HG03378 (cell line): Measurements from ENCODE around the gene SCAPER.

Experiments
- ATAC-seq: cut with Tn5 transposase; IDR thresholded peaks from one replicate; pipeline ENCODE4 v1.9.1; 2021; ENCODE audit warnings: mild to moderate bottlenecking, moderate library complexity; ENCODE audit not compliant: unreplicated experiment

SCAPER gene

DNA sequence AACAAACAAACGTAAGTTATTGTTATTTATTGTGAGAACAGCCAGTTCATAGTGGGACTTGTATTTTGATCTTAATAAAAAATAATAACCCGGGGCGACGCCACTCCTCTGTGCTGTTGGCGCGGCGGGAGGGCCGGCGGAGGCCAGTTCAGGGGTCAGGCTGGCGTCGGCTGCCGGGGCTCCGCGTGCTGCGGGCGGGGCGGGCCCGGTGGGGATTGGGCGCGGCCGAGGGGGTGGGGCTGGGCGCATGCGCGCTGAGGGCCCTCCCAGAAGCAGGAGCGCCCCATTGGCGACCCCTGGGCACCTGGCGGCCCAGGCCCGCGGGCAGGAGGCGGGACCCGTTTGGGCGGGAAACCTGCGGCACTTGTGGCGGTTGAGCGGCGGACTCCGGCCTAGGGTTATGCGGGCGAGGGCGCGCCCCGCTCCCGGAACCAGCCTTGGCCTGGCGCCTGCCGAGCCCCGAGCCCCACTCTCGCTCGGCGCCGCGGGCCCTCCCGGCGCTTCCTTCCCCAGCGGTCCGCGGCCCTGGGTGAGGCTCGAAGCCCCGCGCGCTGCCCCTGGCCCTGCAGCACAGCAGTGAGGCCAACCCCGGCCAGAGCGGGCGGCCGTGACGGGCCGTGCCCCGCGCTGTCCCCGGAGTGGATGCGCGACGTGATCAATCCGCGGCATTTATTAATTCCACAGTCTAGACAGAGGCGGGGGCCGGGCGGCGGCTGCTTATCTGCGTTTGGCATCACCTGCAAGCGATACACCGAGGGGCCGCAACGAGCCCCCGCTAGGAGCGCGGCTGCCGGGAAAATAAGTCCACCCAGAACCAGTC is 562.5 kb downstream of the SCAPER start:
- ATAC-seq, result no peak

DNA sequence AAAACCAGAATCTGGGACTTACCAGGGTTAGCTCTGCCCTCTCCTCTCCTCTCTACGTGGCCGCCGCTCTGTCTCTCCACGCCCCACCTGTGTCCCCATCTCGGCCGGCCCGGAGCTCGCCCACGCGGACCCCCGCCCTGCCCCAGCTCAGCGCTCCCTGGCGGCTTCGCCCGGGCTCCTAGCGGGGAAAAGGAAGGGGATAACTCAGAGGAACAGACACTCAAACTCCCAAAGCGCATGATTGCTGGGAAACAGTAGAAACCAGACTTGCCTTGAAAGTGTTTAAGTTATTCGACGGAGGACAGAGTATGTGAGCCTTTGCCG is 563.1 kb downstream of the SCAPER start:
- ATAC-seq, result no peak

DNA sequence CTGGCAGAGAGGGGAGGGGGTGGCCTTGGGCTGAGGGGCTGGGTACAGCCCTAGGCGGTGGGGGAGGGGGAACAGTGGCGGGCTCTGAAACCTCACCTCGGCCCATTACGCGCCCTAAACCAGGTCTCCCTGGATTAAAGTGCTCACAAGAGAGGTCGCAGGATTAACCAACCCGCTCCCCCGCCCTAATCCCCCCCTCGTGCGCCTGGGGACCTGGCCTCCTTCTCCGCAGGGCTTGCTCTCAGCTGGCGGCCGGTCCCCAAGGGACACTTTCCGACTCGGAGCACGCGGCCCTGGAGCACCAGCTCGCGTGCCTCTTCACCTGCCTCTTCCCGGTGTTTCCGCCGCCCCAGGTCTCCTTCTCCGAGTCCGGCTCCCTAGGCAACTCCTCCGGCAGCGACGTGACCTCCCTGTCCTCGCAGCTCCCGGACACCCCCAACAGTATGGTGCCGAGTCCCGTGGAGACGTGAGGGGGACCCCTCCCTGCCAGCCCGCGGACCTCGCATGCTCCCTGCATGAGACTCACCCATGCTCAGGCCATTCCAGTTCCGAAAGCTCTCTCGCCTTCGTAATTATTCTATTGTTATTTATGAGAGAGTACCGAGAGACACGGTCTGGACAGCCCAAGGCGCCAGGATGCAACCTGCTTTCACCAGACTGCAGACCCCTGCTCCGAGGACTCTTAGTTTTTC is 563.6 kb downstream of the SCAPER start:
- no peak for ATAC-seq

DNA sequence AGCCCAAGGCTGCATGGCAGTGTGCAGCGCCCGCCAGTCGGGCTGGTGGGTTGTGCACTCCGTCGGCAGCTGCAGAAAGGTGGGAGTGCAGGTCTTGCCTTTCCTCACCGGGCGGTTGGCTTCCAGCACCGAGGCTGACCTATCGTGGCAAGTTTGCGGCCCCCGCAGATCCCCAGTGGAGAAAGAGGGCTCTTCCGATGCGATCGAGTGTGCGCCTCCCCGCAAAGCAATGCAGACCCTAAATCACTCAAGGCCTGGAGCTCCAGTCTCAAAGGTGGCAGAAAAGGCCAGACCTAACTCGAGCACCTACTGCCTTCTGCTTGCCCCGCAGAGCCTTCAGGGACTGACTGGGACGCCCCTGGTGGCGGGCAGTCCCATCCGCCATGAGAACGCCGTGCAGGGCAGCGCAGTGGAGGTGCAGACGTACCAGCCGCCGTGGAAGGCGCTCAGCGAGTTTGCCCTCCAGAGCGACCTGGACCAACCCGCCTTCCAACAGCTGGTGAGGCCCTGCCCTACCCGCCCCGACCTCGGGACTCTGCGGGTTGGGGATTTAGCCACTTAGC is 564.3 kb downstream of the SCAPER start:
- ATAC-seq, result no peak

DNA sequence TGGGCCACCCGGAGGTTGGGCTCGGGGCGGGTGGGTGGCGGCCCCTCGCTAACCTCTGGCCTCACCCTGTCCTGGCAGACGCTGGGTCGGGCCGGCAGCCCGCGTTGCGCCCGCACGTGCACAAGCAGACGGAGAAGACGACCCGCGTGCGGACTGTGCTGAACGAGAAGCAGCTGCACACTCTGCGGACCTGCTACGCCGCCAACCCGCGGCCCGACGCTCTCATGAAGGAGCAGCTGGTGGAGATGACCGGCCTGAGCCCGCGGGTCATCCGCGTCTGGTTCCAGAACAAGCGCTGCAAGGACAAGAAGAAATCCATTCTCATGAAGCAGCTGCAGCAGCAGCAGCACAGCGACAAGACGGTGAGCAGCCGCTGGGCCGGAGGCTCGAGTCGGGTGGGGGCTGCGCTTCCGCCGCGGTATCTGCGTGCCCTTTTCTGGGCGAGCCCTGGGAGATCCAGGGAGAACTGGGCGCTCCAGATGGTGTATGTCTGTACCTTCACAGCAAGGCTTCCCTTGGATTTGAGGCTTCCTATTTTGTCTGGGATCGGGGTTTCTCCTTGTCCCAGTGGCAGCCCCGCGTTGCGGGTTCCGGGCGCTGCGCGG is 564.8 kb downstream of the SCAPER start:
- no peak for ATAC-seq

DNA sequence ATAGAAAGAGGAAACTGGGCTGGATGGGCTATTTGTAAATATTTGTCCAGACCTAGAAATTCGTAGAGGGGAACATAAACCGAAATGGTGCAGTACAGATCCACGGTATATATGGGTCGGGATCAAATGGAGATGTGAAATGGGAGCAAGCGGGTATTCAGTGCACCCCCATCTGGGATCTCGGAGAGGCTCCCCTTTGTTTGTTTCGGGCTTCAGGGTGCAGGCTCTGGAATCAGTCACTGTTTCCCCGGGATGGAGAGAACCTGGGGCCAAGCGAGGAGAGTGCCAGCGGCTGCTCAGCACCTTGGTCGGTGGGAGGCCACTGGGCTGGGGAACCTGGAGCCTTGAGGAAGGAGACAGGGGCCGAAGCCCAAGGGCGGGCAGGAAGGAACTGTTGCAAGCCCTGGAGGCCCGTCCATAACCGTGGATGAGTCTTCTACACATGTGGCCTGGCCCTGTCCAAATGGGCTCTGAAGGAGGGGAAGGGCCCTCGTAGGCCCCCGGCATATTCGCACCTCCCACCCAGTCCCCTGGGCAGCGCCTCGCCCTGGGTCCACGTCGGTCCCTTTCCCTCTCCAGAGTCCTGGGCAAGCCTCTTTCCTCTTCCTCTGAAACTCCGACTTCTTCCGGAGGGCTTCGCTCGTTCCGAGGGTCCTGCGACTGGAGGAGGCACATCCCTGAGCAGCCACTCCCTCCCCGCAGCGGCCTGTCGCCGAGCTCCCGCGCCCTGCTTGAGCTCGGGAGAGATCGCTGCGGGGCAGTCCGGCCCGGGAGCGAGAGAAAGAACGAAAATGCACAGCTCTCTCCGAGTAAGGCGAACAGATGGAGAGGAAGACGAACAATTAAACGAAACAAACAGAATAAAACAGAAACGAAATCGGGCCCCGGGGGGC is 565.6 kb downstream of the SCAPER start:
- no peak for ATAC-seq

DNA sequence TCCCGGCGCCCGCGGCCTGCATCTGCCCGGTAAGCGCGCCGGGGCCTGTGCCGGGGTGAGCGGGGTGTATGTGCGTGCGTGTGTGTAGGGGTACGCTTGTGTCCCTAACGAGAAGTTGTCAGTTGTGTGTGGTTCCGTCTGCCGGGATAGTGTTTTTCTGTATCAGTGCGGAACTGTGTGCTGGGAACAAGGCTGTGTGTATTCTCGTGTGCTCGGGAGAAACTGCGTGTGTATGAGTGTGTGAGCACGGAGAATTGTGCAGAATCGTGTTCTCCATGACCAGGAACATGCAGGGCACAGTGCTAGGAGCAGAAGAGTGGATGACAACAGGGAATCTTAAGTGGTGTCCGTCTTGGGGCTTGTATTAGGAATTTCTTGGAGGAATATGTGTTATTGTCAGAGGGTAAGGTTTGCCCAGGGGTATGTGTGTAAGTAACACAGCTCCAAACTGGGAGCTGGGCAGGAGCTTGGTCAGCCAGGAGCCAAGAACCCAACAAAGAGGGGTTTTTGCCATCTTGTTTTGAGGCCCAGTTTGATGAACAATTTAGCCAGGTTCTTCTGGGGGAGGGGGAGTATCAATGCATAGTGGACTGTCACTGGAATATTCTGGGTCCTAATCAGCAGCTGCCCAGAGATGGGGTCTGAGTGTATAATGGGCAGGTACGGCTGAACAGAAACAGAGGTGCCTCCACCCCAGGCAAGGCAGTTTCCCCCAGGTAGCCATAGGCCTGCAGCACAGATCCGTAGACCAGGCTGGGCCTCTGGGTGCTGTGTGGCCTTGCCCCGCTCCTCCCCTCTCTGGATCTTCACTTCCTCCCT is 566.4 kb downstream of the SCAPER start:
- no peak for ATAC-seq

DNA sequence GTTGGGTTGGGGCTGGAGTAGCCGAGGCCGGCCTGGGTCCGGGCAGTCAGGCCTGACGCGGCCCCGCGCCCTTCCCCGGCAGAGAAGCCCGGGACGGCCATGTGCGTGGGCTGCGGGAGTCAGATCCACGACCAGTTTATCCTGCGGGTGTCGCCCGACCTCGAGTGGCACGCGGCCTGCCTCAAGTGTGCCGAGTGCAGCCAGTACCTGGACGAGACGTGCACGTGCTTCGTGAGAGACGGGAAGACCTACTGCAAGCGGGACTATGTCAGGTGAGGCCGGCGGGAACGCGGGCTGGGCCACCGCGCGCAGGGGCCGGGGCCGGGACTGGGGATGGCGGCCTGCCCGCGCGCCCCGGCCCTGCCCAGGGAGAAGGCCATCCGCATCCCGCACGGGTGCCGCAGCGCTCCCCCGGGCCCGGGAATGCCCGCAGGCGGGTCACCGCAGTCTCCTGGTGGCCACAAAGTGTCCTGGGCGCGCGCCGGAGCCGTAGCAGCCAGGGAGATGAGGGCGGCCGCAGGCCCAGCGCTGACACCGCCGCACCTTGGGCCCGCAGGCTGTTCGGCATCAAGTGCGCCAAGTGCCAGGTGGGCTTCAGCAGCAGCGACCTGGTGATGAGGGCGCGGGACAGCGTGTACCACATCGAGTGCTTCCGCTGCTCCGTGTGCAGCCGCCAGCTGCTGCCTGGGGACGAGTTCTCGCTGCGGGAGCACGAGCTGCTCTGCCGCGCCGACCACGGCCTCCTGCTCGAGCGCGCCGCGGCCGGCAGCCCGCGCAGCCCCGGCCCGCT is 567.2 kb downstream of the SCAPER start:
- ATAC-seq, result no peak

DNA sequence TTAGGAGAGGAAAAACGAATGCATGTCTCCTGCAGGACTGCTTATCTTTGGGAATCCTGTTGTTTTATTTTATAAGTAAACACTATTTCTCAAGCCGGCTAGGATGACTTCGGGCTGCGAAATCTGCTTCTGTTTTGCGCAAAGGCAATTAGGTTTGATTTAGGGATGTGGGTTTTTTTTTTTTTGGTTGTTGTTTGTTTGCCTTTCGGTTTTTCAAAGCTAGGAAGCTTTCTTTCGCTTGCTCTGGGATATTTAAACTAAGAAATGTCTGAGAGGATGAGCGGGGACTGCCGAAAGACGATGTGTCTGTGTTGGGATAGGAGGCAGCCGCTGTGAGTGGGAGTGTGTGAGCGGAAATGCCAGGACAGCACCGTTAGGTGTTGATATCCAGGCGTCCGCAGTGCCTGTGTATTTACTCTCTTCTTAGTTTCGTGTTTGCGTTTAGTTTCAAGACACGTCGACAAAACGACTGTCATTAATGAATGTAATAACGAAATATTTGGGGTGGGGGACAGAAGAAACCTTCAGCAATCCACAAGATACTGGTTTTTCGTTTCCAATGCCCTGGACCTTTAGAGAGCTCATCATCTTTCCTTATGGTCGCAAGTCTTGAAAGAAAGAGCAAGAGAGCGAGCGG is 568.0 kb downstream of the SCAPER start:
- ATAC-seq, result no peak

DNA sequence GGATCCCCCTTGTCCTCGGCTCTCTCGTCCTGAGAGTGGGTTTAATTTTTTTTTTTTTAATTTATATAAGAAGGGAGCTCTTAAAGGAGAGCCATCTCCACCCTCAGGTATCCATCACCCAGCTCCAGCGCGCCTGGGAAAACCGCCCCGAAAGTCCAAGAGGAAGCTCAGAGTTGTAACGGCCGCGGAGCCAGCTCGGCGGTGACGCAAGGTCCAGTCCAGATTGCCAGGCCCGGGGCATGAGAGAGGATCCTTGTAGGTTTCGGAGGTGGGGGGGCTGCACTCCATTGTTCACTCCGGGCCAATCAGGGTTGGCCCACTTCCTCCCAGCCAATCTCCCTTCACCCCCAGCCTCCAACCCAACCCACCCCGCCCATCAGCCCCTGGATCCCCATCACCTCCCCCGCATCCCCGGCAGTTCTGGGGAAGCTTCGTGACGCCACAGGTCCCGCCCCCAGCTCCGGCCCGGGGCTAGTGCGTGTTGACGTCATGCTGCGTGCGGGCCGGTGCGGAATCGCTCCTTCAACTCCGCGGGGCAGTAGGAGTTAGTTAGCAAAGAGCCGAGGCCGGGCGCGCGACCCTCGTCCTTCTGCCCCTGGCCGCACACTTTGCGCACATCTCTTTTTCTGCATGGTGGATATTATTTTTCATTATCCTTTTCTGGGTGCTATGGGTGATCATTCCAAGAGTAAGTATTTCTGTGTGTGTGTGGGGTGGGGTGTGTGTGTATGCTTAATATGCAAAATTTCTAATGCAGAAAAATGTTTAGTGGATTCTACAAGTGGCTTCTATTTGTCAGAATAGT is 568.7 kb downstream of the SCAPER start, which contains the start of gene ISL2:
Gene ISL2, plus strand, starts transcription at position 520 of the 805 bp plus-strand sequence. Its CDS starts 111 bp downstream, at position 631.
- ATAC-seq, result no peak

DNA sequence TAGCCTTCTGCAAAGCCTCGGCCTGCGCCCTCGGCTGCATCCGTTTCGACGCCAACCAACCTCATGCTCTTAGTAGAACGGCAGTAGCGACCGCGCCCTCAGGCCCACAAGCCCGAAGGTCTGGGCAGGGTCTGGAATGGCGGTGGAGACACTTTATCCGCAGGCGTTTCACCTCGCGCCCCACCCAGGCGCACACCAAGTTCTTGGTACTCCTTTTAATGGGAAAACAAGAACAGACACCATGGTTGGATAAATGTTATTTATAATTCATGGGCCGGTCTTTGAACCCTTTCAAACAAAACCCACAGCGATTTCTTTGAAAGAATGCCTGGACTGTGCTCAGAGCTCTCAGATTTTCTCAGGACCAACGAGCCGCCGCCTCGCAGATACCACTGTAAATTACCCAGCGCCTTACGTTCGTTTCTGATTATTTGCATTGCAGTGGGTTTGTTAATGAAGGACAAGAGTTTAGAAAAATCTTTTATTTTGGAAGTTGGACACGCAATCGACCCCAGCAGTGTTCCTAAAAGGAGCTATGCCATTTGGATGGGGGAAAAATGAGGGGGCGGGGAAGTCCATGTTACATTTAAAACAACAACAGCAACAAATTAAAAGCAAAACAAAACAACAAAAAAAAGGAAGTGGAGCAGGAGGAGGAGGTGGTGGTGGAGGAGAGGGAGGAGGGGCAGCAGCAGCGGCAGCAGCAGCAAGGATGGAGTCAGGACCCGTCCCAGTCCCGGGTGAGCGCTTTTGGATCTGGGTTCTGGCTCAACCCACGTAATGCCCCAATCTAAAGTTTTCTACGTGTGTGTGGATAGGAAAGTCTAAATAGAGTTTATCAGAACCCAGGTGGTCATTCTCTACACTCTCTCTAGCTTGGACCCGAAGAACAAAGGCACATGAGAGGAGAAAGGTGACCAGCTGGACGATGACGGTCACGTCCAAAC is 569.6 kb downstream of the SCAPER start:
- ATAC-seq, result no peak

DNA sequence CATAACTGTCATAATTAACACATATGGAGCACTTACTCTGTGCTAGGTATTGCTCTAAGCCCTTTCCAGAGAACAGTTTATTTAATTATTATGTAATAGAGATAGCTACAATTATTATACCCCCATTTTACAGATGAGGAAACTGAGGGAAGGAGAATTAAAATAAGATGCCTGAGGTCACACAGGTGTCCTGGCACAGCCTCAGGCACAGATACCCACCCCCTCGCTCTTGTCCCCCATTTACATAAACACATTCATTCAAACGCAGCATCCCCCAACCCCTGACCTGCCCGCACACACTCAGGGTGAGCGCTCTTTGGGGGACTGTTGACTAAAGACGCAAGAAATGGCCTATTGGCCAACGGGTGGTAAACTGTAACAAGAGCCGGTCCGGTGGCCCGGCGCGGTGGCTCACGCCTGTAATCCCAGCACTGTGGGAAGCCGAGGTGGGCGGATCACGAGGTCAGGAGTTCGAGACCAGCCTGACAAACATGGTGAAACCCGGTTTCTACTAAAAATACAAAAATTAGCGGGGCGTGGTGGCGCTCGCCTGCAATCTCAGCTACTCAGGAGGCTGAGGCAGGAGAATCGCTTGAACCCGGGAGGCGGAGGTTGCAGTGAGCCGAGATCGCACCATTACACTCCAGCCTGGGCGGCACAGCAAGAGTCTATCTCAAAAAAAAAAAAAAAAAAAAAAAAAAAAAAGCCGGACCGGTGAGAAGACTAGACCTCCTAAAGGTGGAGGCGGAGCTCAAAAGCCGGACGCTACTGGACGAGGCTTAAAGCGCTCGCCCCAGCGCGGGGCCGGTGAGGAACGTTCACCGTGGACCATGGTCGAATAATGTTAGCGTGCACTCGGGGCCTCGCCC is 570.5 kb downstream of the SCAPER start:
- no peak for ATAC-seq

DNA sequence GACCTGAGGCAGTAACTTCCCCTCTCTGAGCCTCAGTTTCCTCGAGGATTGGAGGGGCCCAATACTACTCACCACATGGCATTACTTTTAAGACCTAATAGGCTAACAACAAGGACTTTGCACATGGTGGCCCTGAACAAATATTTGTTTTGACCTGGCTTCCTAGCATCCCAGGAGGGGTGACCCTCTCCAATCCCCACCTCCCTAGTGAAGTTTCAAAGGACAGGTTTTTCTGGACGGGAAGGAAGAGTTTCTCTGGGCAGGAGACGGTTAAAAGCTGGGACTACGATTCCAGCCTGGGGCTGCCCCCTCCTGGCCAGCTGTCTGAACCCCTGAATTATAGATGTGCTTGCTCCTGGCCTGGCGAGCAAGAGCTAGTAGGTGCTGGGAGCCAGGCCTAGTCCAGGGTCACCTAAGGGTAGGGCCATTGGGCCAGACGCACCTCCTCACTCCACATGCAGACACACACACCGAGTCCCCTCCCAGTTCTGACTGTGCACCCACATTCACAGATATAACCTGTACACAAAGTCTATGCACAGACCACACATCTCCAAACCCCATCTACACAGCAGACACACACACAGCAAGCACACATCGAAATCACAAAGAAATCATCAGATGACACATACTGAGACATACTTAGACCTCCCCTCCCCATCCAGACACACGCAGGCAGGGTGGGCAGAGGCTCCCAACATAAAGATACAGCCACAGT is 571.3 kb downstream of the SCAPER start:
- no peak for ATAC-seq

DNA sequence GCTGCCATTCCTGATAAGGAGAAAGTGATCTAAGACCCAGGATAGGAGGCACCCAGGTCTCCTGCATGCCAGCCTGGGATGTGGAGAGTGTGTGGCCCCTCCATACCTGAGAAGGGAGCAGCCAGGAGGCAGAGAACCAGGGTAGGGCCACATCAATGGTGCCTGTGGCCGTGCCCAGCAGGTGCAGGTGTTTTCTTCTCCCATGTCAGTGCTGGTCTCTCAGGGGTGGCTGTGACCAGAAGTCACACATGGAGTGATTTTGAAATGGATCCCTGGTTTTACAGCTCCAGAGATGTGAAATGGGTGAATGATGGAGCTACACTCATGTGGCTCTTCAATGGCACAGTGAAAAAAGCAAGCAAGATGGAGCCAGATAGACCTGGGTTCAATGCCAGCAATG is 571.8 kb downstream of the SCAPER start:
- ATAC-seq, result no peak

DNA sequence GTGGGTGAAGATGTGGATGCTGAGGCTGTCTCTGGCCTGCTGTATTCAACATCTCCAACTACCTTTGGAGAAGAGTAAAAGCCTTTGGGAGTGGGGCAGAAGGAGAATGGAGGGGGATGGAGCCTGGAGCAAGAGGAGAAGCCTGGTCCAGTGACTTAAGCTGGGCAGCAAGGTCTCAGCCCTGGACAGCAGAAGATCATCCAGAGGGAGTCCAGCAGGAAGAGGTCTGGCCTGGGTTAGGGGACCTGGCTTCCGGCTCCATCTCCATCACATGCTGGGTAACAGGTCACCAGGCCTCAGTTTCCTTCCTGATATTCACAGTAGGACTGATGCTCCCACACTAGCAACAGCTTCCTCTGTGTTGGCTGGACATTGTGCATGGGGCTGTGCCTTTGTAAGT is 572.3 kb downstream of the SCAPER start:
- ATAC-seq, result no peak
